RWPE1 (cell line): ENCODE data around the gene RNF130.

Source experiments
- CTCF ChIA-PET: fragments of 350-600 bp; sonication (Branson Sonifier 250); formaldehyde crosslinking; extraction: SDS; loops from one replicate; lab custom pipeline; 2021; lab: Yijun Ruan, JAX
- POLR2A ChIA-PET: fragments of 400-600 bp; formaldehyde crosslinking; extraction: SDS; loops from one replicate; lab custom pipeline; 2020; ENCODE audit warnings: antibody characterized with exemption; ENCODE audit not compliant: low non-redundant PET; lab: Yijun Ruan, JAX
- DNase-seq: peaks from one replicate; pipeline ENCODE4 v3.0.0; 2012; ENCODE audit warnings: low spot score
- H3K27ac ChIP-seq: fragments of 450-650 bp; 2 replicates; pipeline ENCODE4 v1.5.1; 2017
- CTCF ChIP-seq: fragments of 450-650 bp; conservative IDR thresholded peaks from 2 replicates; pipeline ENCODE4 v1.5.1; 2017; ENCODE audit warnings: low read depth, mild to moderate bottlenecking

RNF130 gene

DNA sequence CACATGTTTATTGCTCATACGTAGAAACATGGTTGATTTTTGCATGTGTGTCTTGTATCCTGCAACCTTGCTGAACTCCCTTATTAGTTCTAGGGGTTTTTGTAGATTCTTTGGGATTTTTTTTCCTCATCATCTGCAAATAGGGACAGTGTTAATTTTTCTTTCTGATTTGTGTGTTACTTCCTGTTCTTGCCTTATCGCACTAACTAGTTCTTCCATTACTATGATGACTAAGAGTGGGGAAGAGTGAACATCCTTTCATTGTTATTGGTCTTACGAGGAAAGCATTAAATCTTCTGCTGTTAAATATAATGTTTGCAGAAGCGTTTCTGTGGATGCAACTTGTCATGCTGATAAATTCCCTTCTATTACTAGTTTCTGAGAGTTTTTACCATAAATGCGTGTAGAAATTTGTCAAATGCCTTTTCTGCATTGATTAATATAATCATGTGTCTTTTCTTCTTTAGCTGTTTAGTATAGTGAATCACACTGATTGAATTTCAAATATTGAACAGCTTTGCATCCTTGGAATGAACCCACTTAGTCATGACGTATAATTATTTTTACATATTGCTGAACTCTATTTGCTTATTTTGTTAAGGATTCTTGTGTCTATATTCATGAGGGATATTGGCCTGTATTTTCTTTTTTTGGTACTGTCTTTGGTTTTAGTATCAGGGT is 32.1 kb upstream of the RNF130 start:
- POLR2A ChIA-PET, result no interaction called here
- CTCF ChIA-PET, result interaction anchor here (0.8 kb wide), 1 partner anchor 194 kb away, joined by 4 read pairs; no protein-coding TSS in a partner anchor
- no peak overlapping the region for H3K27ac ChIP-seq
- no peak for DNase-seq
- TF ChIP-seq CTCF, result no peak

- ChIA-PET POLR2A (no interaction called here), CTCF (no interaction called here)
- no peak for TF ChIP-seq CTCF
- no peak for DNase-seq
- H3K27ac ChIP-seq, result no peak overlapping the region
These were observed 31.1 kb upstream of the RNF130 start for GRCh38 chr5:180102636-180103035.

DNA sequence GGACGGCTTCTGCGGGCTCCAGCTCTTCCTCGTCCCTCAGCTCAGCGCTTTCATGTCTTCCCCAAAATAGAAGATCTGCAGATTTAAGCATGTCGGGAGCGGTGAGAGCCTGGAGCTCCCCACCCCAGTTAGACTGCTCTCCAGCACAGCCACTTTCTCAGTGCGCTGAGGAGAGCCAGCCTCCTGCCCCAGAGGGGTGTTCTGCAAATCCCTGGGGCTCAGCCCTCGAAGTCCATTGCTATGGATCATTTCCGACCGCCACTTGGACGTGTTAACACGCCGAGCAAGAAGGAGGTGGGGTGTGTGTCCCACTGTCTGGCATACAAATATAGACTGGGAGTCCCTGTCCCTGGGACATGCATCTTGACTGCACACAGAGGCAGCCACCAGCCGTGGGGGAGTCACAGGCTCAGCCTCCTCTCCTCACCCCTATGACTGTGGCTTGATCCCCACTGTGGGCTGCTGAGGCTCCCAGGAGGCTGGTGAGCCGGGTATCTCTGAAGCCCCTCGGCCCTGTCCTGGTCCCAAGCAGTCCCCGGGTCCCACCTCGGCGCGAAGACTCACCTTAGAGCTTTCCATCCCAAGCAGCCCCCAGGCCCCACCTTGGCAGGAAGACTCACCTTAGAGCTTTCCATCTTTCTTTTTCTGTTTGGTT is 30.0 kb upstream of the RNF130 start:
- H3K27ac ChIP-seq, result no peak overlapping the region
- ChIA-PET POLR2A (no interaction called here), CTCF (no interaction called here)
- no peak for TF ChIP-seq CTCF
- DNase-seq, result no peak

GRCh38 chr5:180100621-180101450 is 29.3 kb upstream of the RNF130 start:
- no peak for TF ChIP-seq CTCF
- CTCF ChIA-PET, result no interaction called here
- no peak overlapping the region for H3K27ac ChIP-seq
- POLR2A ChIA-PET, result no interaction called here
- no peak for DNase-seq

DNA sequence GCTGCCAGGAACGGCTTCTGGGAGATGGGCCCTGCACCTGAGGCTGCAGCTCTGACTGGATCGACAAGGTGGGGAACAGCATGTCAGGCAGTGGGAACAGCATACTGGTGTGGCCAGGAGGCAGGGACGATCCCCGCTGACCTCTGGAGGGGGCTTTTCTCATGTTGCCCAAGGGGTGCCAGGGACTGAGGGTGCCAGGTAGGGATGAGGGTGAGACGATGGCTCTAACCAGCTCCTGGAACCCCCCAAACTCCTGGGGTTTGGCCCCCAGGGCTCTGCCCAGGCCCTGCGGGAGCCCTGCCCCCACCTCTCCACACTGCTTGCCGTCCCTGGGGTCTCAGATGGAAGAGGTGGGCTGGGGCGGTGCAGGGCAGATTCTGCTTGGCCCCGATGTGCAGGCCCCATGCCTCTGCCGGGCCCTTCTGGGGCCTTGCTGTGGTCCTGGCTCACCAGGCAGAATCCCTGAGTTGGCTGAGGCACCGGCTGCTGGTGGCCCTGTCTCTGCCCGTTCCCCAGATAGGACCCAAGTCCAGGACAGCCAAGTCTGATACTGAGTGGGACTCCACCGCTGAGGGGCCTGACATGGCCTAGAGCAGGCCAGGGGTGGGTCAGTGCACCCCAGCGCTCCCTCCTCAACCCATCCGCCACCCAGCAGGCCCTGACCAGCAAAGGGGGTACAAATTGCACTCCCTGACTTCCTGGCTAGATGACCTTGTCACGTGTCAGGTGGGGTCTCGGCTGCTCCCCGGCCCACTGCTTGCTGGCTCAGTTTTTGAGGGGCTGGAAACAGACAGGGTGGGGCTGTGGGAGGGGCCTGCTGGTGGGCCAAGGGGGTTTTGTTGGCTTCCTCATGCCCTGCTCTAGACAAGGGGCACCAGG is 28.4 kb upstream of the RNF130 start:
- CTCF ChIA-PET, result interaction anchor here (0.6 kb wide), 1 partner anchor 272 kb away, joined by 4 read pairs; no protein-coding TSS in a partner anchor
- H3K27ac ChIP-seq, result no peak overlapping the region
- POLR2A ChIA-PET, result no interaction called here
- DNase-seq, result no peak
- no peak for TF ChIP-seq CTCF
